NB4 (cell line): ENCODE data around the gene ELK3.

Experiments used
- CTCF ChIP-seq: IDR thresholded peaks from one replicate; pipeline ENCODE4 v1.5.1; 2012; ENCODE audit warnings: low read depth, low read length
- MAX ChIP-seq: IDR thresholded peaks from 2 replicates; pipeline ENCODE4 v1.6.1; 2011; ENCODE audit warnings: low read depth, low read length

GRCh38 chr12:96176575-96176974, 17.6 kb upstream of the ELK3 start:
- TF ChIP-seq CTCF: no peak
- no peak for TF ChIP-seq MAX
